ENCODE data around the gene ROBO3. TPM values are rescaled to one million over a fixed set of nuclear protein-coding genes. Genes with fewer than 3 reads are reported as not detected.

The ROBO3 gene
- total RNA-seq, 6 experiments from 2014 or later: 0.80 to 3.6 (median 1.8) TPM

GRCh38 chr11:124841201-124841600 lies 24.0 kb upstream of the ROBO3 start:
- WGBS (ENCODE audit: insufficient coverage, low coverage, low lambda C conversion rate, missing lambda C conversion rate): 15% methylated on average over 3 of the region's 3 CpGs
- DNase-seq (no peak), ATAC-seq (no peak)
- Histone ChIP-seq H3K4me1 (peaks cover 0 to 17% (median 4%) of the 10 kb centered on the region in 4 donors), H3K27me3 (peaks cover 12 to 27% of the 10 kb centered on the region in 2 donors), H3K9me3 (no peaks in the 10 kb centered on the region), H3K27ac (no peak overlapping the region), H3K36me3 (no peaks in the 10 kb centered on the region), H3K4me3 (no peak overlapping the region)
- no peak for TF ChIP-seq CTCF (IDR thresholded peaks at IDR 0.05)
- TF ChIP-seq POLR2A (IDR thresholded peaks at IDR 0.05): no peak
- intact Hi-C loops (cut with DNase I): loop anchor here in 1 of 2 donors (10.0 kb wide), 1 partner anchor 186 kb away; no protein-coding TSS in a partner anchor

- no peak for DNase-seq
- 15% methylated on average over 2 of the region's 2 CpGs for WGBS (ENCODE audit: insufficient coverage, low coverage, low lambda C conversion rate, missing lambda C conversion rate)
- no peak for ATAC-seq
Observed at GRCh38 chr11:124841840-124842239, 23.4 kb upstream of the ROBO3 start.

GRCh38 chr11:124842305-124842704 lies 22.9 kb upstream of the ROBO3 start:
- no peaks in the 10 kb centered on the region for H3K36me3 ChIP-seq
- no peak for ATAC-seq
- no peaks in the 10 kb centered on the region for H3K9me3 ChIP-seq
- WGBS (ENCODE audit: insufficient coverage, low coverage, low lambda C conversion rate, missing lambda C conversion rate): 27% methylated on average over 4 of the region's 4 CpGs
- H3K4me1 ChIP-seq: peaks cover 0 to 12% (median 4%) of the 10 kb centered on the region in 4 donors
- H3K27me3 ChIP-seq: peaks cover 12 to 31% of the 10 kb centered on the region in 2 donors
- no peak for TF ChIP-seq CTCF (IDR thresholded peaks at IDR 0.05)
- no peak for DNase-seq
- intact Hi-C loops (cut with DNase I): loop anchor here in 1 of 2 donors (10.0 kb wide), 1 partner anchor 188 kb away; no protein-coding TSS in a partner anchor
- H3K4me3 ChIP-seq: no peak overlapping the region
- no peak overlapping the region for H3K27ac ChIP-seq

More at GRCh38 chr11:124841840-124842239, 23.4 kb upstream of the ROBO3 start:
- H3K4me3 ChIP-seq: no peak overlapping the region
- H3K27ac ChIP-seq: no peak overlapping the region
- no peaks in the 10 kb centered on the region for H3K36me3 ChIP-seq
- no peak for TF ChIP-seq POLR2A (IDR thresholded peaks at IDR 0.05)
- no peak for TF ChIP-seq CTCF (IDR thresholded peaks at IDR 0.05)
- H3K4me1 ChIP-seq: peaks cover 0 to 16% (median 4%) of the 10 kb centered on the region in 4 donors
- H3K9me3 ChIP-seq: no peaks in the 10 kb centered on the region
- H3K27me3 ChIP-seq: peaks cover 12 to 27% of the 10 kb centered on the region in 2 donors
- intact Hi-C loops (cut with DNase I): loop anchor here in 1 of 2 donors (10.0 kb wide), 1 partner anchor 187 kb away; no protein-coding TSS in a partner anchor

GRCh38 chr11:124843616-124843910 lies 21.7 kb upstream of the ROBO3 start:
- peaks cover 0 to 12% (median 4%) of the 10 kb centered on the region in 4 donors for H3K4me1 ChIP-seq
- no peak overlapping the region for H3K4me3 ChIP-seq
- H3K27ac ChIP-seq: no peak overlapping the region
- WGBS (ENCODE audit: insufficient coverage, low coverage, low lambda C conversion rate, missing lambda C conversion rate): 3% methylated on average over 8 of the region's 8 CpGs
- H3K27me3 ChIP-seq: peaks cover 6 to 29% of the 10 kb centered on the region in 2 donors
- no peaks in the 10 kb centered on the region for H3K36me3 ChIP-seq
- intact Hi-C loops (cut with DNase I): loop anchor here in 1 of 2 donors (10.0 kb wide), 1 partner anchor 189 kb away; no protein-coding TSS in a partner anchor
- ATAC-seq: no peak
- H3K9me3 ChIP-seq: no peaks in the 10 kb centered on the region
- DNase-seq: no peak
- TF ChIP-seq CTCF (IDR thresholded peaks at IDR 0.05) (no peak), POLR2A (IDR thresholded peaks at IDR 0.05) (no peak)
